H1 (cell line): Measurements from ENCODE around the gene CMC1. TPM values are rescaled to one million over a fixed set of nuclear protein-coding genes. Genes with fewer than 3 reads are reported as not detected.

Experiments
- POLR2AphosphoS5 ChIP-seq: IDR thresholded peaks from 2 replicates; pipeline ENCODE4 v1.6.1; 2011; ENCODE audit warnings: low read depth, low read length
- polyA plus RNA-seq, 7 experiments: library from polyadenylated mRNA; depleted of rRNA in 3 of 7; stranded (reverse) in 5 of 7; unstranded in 2 of 7; fragments of >200 nt in 5 of 7; fragments of 200-250 nt in 2 of 7; gene quantifications; 1 replicate in 5 of 7; 2 replicates in 1 of 7; 4 replicates in 1 of 7; pipeline versions ENCODE4 v1.2.1 to v1.2.3, GENCODE V29; 2011 to 2013; ENCODE audit warnings: missing spikeins in 2 of 7, mixed read lengths in 2 of 7
- total RNA-seq: library from RNA; stranded (reverse); fragmentation: NEBNext Ultra II Directional; extraction: Animal tissue kit (Norgen Biotek cat#: 25700); gene quantifications from 2 replicates; pipeline ENCODE4 v1.2.1, GENCODE V29; 2021

The CMC1 gene
- total and polyA plus RNA-seq, 2 of the 8 experiments (the other 6 are each of a cell fraction or from before 2014, with no cell fraction given), result 11.4 to 19.4 TPM

- TF ChIP-seq POLR2AphosphoS5, result no peak
- TF ChIP-seq, all 59 proteins: peak for 0
Measured at GRCh38 chr3:28334552-28334951, 93.1 kb downstream of the CMC1 start (continued).
